GM12892 (cell line): ENCODE results near the gene IMP4.

Experiments
- DNase-seq: peaks from one replicate; pipeline ENCODE4 v3.0.0; 2011; ENCODE audit not compliant: insufficient read length
- FAIRE-seq: peaks from 2 replicates; lab custom pipeline; 2011; peaks lifted over from hg19 to GRCh38; lab: Jason Lieb, UNC
- POLR2A ChIP-seq: IDR thresholded peaks from 2 replicates; pipeline ENCODE4 v1.6.1; 2011; ENCODE audit warnings: low read depth, low read length, control low read depth
- POLR2AphosphoS5 ChIP-seq: IDR thresholded peaks from 2 replicates; pipeline ENCODE4 v1.6.1; 2011; ENCODE audit warnings: low read depth, low read length, control low read depth
- TAF1 ChIP-seq: IDR thresholded peaks from 2 replicates; pipeline ENCODE4 v1.6.1; 2011; ENCODE audit warnings: low read depth, mild to moderate bottlenecking, control low read depth, low read length, borderline replicate concordance

The IMP4 gene

GRCh38 chr2:130337735-130338325, 4.9 kb upstream of the IMP4 start:
- DNase-seq = no peak
- TF ChIP-seq POLR2AphosphoS5 (no peak), POLR2A (no peak), TAF1 (no peak)
- FAIRE-seq = no peak

- FAIRE-seq (no peak), DNase-seq (no peak)
- TF ChIP-seq POLR2AphosphoS5 = no peak
- TF ChIP-seq POLR2A = no peak
These were observed 3.8 kb upstream of the IMP4 start for GRCh38 chr2:130338793-130339345.

- DNase-seq = no peak
- FAIRE-seq = no peak
- TF ChIP-seq POLR2A (no peak), TAF1 (no peak), POLR2AphosphoS5 (no peak)
These were observed 2.6 kb upstream of the IMP4 start for GRCh38 chr2:130339885-130340745.

- DNase-seq (no peak), FAIRE-seq (no peak)
- TF ChIP-seq POLR2AphosphoS5 (no peak), POLR2A (no peak), TAF1 (no peak)
These were observed 1.1 kb upstream of the IMP4 start for GRCh38 chr2:130341562-130342019.

GRCh38 chr2:130342020-130342532, 621 bp upstream of the IMP4 start:
- DNase-seq = peak; percentile 92

GRCh38 chr2:130344578-130344977, 1.9 kb downstream of the IMP4 start:
- TF ChIP-seq POLR2A = no peak
- TF ChIP-seq POLR2AphosphoS5 = 0 out of 2 replicates have a peak, but pooled peaks have one; percentile 22
- FAIRE-seq = no peak

More at GRCh38 chr2:130342020-130342532, 621 bp upstream of the IMP4 start:
- peak; percentile 55 for TF ChIP-seq POLR2AphosphoS5
- TF ChIP-seq TAF1 = no peak; the same call in 1 of the 2 replicates
- peak; percentile 50 for TF ChIP-seq POLR2A
- FAIRE-seq = peak; percentile 94

GRCh38 chr2:130345091-130345490, 2.4 kb downstream of the IMP4 start:
- DNase-seq = no peak
- FAIRE-seq = no peak
- no peak for TF ChIP-seq POLR2AphosphoS5

More at GRCh38 chr2:130344578-130344977, 1.9 kb downstream of the IMP4 start:
- DNase-seq = no peak

- TF ChIP-seq POLR2A = no peak; the same call in 1 of the 2 replicates
- TF ChIP-seq POLR2AphosphoS5 = no peak
- TF ChIP-seq TAF1 = no peak
- no peak for DNase-seq
- FAIRE-seq = no peak
These were observed 2.9 kb downstream of the IMP4 start for GRCh38 chr2:130345611-130346010.

GRCh38 chr2:130346041-130346740, 3.5 kb downstream of the IMP4 start:
- FAIRE-seq (no peak), DNase-seq (no peak)
- TF ChIP-seq POLR2AphosphoS5 (0 out of 2 replicates have a peak, but pooled peaks have one; percentile 2), POLR2A (no peak), TAF1 (no peak)

- DNase-seq (no peak), FAIRE-seq (no peak)
These were observed 4.0 kb downstream of the IMP4 start for GRCh38 chr2:130346741-130347066.

GRCh38 chr2:130347220-130347925, 4.7 kb downstream of the IMP4 start:
- no peak for FAIRE-seq
- no peak for DNase-seq
- TF ChIP-seq POLR2A (no peak), POLR2AphosphoS5 (no peak), TAF1 (no peak)

More at GRCh38 chr2:130346741-130347066, 4.0 kb downstream of the IMP4 start:
- TF ChIP-seq POLR2AphosphoS5 (no peak), POLR2A (no peak), TAF1 (no peak)

GRCh38 chr2:130349174-130349573, 6.5 kb downstream of the IMP4 start:
- DNase-seq (no peak), FAIRE-seq (no peak)
- TF ChIP-seq POLR2A (no peak), TAF1 (no peak), POLR2AphosphoS5 (no peak)
